CD4-positive, alpha-beta T cell treated with Interleukin-6 at 100 ng/mL for 8 hours (primary cell): ENCODE data around the gene DHRS13.
A peak's percentile ranks its signal among the peaks of the same experiment; 100 is the strongest.

Experiments used
- DNase-seq: peaks from one replicate; pipeline ENCODE4 v3.0.0-alpha.2; 2020; ENCODE audit warnings: mixed read lengths, low spot score

DHRS13 gene

DNA sequence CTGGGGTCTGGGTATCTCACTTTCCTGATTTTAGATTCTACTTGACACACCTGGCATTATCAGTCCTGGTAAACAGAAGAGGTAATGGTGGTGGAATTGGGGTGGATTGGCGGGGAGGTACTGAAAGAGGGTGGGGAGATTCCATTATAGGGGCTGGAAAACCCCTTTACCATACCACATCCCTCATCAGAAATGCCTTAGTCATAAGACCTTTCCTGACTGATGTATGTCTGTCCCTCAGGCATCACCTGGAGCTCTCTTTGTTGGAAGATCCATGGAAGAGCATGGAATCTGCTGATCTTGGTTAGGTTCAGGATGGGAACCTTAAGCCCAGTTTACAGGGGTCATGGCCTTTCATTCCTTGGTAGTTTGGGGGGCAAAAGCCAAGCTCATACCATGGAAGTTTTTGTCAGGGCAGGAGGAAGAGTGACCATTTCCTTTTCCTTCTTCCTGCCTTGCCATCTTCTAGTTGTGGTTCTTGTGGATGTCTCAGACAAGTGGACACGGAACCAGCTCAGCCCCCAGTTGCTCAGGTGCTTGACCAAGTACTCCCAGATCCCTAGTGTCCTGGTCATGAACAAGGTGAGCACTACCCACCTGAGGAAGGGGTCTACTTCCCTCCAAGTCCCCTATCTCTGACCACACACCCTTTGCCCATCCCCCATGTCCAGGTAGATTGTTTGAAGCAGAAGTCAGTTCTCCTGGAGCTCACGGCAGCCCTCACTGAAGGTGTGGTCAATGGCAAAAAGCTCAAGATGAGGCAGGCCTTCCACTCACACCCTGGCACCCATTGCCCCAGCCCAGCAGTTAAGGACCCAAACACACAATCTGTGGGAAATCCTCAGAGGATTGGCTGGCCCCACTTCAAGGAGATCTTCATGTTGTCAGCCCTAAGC, 44.7 kb downstream of the DHRS13 start:
- no peak for DNase-seq

DNA sequence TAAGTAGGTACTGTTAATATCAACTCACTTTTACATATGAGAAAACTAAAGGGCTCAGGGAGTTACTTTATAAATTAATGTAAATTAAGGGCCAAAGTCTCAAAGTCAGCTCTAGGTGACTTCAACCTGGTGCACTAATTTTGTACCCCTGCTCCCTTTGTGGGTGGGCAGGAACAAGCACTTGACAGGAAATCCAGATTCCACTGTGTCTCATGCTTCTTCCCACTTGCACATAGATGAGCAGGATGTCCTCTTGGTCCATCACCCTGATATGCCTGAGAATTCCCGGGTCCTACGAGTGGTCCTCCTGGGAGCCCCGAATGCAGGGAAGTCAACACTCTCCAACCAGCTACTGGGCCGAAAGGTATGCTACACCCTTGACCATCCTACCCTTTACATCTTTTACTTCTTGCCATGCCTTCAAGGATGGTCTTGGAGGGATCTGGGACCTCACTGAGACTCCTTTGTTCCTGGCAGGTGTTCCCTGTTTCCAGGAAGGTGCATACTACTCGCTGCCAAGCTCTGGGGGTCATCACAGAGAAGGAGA, 46.8 kb downstream of the DHRS13 start:
- DNase-seq: no peak

DNA sequence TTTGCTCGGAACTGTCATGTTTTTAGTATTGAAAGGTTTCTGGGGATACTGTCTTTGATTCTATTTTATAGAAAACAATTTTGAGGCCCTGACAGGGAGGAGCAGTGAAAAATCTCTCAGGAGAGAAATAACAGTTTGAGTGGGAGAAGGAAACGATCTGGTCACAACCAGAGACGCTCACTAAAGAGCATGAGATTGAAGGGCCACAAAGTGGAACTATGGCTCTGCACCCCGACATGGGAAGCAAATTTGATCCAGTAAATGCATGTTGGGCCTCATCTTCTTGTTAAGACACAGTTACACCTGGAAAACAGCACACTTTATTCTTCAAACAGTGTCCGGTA, 47.6 kb downstream of the DHRS13 start:
- no peak for DNase-seq

DNA sequence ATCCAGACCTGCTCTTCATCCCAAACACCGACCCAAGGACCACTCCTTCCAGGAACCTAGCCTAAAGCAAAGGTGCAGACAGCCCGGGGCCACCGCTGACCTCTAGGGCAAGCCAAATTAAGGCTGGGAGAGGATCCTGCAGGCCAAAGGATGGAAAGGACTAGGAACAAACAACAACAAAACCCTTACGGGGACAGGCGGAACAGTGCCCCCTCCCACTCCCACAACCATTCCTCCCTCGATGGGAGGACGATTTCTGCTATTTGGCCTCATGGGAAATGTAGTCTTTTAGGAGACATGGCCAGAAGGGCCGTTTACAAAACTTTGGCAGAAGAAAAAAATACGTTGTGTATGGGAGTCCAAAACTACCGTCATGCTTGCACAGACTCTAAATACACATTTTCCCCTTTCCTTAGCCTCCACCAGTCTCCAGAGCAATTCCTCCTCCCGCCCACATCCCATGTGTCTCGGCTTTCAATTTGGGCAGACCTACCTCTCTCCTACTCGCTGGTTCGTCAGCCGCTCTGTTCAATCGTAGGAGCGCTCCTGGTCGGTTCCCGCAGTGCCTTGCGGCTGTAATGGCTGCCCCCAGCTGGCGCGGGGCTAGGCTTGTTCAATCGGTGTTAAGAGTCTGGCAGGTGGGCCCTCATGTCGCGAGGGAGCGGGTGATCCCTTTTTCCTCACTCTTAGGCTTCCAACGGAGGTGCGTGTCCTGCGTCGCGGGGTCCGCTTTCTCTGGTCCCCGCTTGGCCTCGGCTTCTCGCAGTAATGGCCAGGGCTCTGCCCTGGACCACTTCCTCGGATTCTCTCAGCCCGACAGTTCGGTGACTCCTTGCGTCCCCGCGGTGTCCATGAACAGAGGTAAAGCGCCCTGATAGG, 48.2 kb downstream of the DHRS13 start, which contains the start of gene ERAL1:
TSS of gene ERAL1 (plus strand) at position 560 of the 879 bp plus-strand sequence. CDS start at position 579, 19 bp downstream.
- DNase-seq: peak; percentile 80

DNA sequence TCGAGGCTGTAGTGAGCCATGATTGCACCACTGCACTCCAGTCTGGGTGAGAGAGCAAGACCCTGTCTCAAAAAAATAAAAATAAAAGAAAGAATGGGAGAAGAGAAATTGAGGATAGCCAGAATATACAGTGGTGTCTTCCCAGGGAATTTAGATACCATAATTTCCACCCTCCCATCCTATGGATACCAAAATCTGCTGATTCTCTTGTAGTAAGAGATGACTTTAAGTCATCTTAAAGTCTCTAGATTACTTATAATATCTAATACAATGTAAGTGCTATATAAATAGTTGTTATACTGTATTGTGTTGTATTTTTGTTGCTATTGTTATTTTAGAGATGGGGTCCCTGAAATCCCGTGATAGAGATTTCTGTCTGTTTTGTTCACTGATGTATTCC, 49.6 kb downstream of the DHRS13 start:
- no peak for DNase-seq

DNA sequence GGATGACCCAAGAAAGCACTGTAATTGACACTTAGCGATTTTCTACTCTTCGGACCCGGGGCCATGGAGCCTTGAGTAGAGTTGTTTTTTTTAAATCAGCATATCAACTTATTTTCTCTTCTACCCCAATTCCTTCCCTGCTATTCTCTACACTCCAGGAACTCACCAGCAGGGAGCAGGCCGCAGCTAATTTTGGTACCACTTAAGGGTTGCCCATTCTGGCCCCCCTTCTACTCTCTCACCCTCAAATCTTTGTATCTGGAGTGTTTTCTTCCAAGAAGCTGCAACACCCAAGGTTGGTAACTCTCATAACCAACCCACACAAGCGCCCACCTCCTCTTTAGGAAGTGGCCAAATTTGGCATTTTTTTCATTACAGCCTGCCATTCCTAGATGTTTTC, 53.6 kb downstream of the DHRS13 start:
- DNase-seq: no peak

DNA sequence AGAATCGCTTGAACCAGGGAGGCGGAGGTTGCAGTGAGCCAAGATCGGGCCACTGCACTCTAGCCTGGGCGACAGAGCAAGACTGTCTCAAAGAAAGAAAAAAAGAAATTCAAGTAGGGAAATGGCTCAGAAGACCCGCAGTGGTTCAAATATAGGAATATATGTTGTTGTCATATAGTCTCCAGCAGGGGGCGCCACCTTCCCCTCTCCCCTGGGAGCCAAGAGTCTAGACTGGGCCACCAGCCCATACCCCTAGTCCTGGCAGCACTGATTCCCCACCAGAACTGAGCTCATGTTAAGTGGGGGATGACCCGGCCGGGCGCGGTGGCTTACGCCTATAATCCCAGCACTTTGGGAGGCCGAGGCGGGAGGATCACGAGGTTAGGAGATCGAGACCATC, 54.2 kb downstream of the DHRS13 start:
- DNase-seq: peak; percentile 47
